ENCODE data around the gene C3.

Gene C3

DNA sequence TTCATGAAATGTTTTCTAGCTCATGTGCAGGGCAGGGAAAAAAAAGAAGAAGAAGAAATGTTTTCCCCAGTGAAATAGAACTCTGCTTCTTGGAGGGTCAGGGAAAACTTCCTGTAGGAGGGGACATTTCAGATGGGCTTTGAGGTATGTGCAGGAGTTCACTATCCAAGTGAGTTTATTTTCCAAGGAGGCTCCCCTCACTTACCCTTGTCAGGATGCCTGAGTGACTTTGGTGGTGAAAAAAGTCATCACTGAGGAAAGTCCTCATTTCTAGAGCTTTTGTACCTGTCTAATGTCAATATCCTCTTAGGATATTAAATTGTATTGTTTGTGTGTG, 656 bp upstream of the C3 start:
- H2AFZ ChIP-seq (ENCODE audit: low read depth, low read length) = no peak overlapping the region
- no peaks in the 10 kb centered on the region for H3K9me3 ChIP-seq (ENCODE audit: insufficient read depth, low read length)
- H3K4me3 ChIP-seq (ENCODE audit: low read length) = peak overlapping the region; percentile 54
- H3K4me1 ChIP-seq (ENCODE audit: low read length) = peaks cover 31% of the 10 kb centered on the region
- H3K36me3 ChIP-seq (replicated peaks; ENCODE audit: low read depth, low read length) = no peaks in the 10 kb centered on the region
- peak overlapping the region; percentile 55 for H3K4me2 ChIP-seq (ENCODE audit: low read length)
- TF ChIP-seq CTCF (IDR thresholded peaks at IDR 0.05; ENCODE audit: low read depth, low read length) = no peak
- TF ChIP-seq EZH2phosphoT487 (IDR thresholded peaks at IDR 0.05; ENCODE audit: low read depth) = no peak
- H3K79me2 ChIP-seq (ENCODE audit: low read length) = no peaks in the 10 kb centered on the region
- no peaks in the 10 kb centered on the region for H4K20me1 ChIP-seq (ENCODE audit: insufficient read depth, low read length)
- H3K9ac ChIP-seq (ENCODE audit: low read length) = peak overlapping the region; percentile 25; the same call in 1 of the 2 replicates
- 0 out of 2 replicates have a peak, but pooled peaks cover 4% of the 10 kb centered on the region for H3K27me3 ChIP-seq (ENCODE audit: low read depth, low read length)
- H3K27ac ChIP-seq (ENCODE audit: low read length) = no peak overlapping the region

- H3K4me2 ChIP-seq (ENCODE audit: low read length) = peak overlapping the region; percentile 55; the same call in 1 of the 2 replicates
- H3K4me3 ChIP-seq (ENCODE audit: low read length) = no peak overlapping the region
- no peak overlapping the region for H3K27ac ChIP-seq (ENCODE audit: low read length)
- no peaks in the 10 kb centered on the region for H3K79me2 ChIP-seq (ENCODE audit: low read length)
- H3K9me3 ChIP-seq (ENCODE audit: insufficient read depth, low read length) = no peaks in the 10 kb centered on the region
- H3K27me3 ChIP-seq (ENCODE audit: low read depth, low read length) = 0 out of 2 replicates have a peak, but pooled peaks cover 4% of the 10 kb centered on the region
- TF ChIP-seq CTCF (IDR thresholded peaks at IDR 0.05; ENCODE audit: low read depth, low read length) = no peak
- TF ChIP-seq EZH2phosphoT487 (IDR thresholded peaks at IDR 0.05; ENCODE audit: low read depth) = no peak
- H2AFZ ChIP-seq (ENCODE audit: low read depth, low read length) = no peak overlapping the region
- no peaks in the 10 kb centered on the region for H4K20me1 ChIP-seq (ENCODE audit: insufficient read depth, low read length)
- H3K9ac ChIP-seq (ENCODE audit: low read length) = no peak overlapping the region
- no peaks in the 10 kb centered on the region for H3K36me3 ChIP-seq (replicated peaks; ENCODE audit: low read depth, low read length)
- peaks cover 31% of the 10 kb centered on the region for H3K4me1 ChIP-seq (ENCODE audit: low read length)
Measured at GRCh38 chr19:6719992-6720368, 470 bp downstream of the C3 start.

DNA sequence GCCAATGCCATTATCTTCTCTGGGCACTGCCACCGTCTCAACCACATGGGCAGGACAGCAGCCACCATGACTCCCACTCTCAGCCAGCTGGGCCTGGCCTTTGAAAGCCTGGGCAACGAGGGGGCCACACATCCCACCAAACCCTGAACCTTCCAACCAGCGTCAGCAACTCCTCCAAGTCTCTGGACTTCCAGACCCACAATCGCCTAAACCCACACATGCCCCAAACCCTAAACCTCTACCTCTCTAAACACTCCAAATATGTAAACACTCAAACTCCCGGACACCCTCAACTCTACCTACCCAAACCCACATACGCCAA, 949 bp downstream of the C3 start:
- H4K20me1 ChIP-seq (ENCODE audit: insufficient read depth, low read length) = no peaks in the 10 kb centered on the region

DNA sequence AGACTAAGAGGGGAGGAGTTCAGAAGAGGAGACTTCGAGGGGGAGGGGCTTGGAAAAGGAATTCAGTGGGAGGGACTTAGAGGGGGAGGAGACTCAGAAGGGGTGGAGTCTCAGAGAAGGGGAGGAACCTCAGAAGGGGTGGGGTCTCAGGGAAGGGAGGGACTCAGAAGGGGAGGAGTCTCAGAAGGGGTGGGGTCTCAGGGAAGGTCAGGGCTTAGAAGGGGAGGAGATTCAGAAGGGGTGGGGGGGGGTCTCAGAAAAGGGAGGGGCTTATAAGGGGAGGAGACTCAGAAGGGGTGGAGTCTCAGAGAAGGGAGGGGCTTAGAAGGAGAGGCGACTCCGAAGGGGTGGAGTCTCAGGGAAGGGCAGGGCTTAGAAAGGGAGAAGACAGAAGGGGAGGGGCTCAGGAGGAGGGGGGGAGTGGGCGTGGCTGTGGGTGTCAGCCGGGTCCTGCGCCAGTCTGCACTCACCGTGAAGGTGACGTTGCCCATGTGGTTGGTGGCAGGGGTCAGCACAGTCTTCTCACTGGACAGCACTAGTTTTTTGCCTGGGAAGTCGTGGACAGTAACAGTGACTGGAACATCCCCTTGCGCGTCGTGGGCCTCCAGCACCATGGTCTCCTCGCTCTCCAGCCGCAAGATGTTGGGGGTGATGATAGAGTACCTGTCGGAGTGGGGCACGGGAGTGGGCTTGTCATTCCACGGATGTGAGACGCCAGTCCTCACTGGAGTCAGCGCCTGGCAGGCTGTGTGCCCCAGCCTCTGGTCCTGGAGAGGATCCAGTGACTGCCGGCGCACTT, 1.5 kb downstream of the C3 start:
- no peak overlapping the region for H3K27ac ChIP-seq (ENCODE audit: low read length)
- H3K4me1 ChIP-seq (ENCODE audit: low read length) = peaks cover 31% of the 10 kb centered on the region
- H3K9ac ChIP-seq (ENCODE audit: low read length) = no peak overlapping the region
- H3K9me3 ChIP-seq (ENCODE audit: insufficient read depth, low read length) = no peaks in the 10 kb centered on the region
- no peak overlapping the region for H2AFZ ChIP-seq (ENCODE audit: low read depth, low read length)
- no peak overlapping the region for H3K4me2 ChIP-seq (ENCODE audit: low read length)
- no peak for TF ChIP-seq CTCF (IDR thresholded peaks at IDR 0.05; ENCODE audit: low read depth, low read length)
- H3K27me3 ChIP-seq (ENCODE audit: low read depth, low read length) = 0 out of 2 replicates have a peak, but pooled peaks cover 4% of the 10 kb centered on the region
- no peaks in the 10 kb centered on the region for H3K36me3 ChIP-seq (replicated peaks; ENCODE audit: low read depth, low read length)
- no peaks in the 10 kb centered on the region for H3K79me2 ChIP-seq (ENCODE audit: low read length)
- no peaks in the 10 kb centered on the region for H4K20me1 ChIP-seq (ENCODE audit: insufficient read depth, low read length)
- no peak overlapping the region for H3K4me3 ChIP-seq (ENCODE audit: low read length)

More for the DNA sequence above, 949 bp downstream of the C3 start:
- Histone ChIP-seq H3K9me3 (ENCODE audit: insufficient read depth, low read length) (no peaks in the 10 kb centered on the region), H3K4me3 (ENCODE audit: low read length) (no peak overlapping the region), H3K4me2 (ENCODE audit: low read length) (no peak overlapping the region), H3K79me2 (ENCODE audit: low read length) (no peaks in the 10 kb centered on the region), H3K9ac (ENCODE audit: low read length) (no peak overlapping the region), H3K27ac (ENCODE audit: low read length) (no peak overlapping the region), H3K36me3 (replicated peaks; ENCODE audit: low read depth, low read length) (no peaks in the 10 kb centered on the region), H3K4me1 (ENCODE audit: low read length) (peaks cover 31% of the 10 kb centered on the region), H3K27me3 (ENCODE audit: low read depth, low read length) (0 out of 2 replicates have a peak, but pooled peaks cover 4% of the 10 kb centered on the region), H2AFZ (ENCODE audit: low read depth, low read length) (no peak overlapping the region)
- TF ChIP-seq EZH2phosphoT487 (IDR thresholded peaks at IDR 0.05; ENCODE audit: low read depth) (no peak), CTCF (IDR thresholded peaks at IDR 0.05; ENCODE audit: low read depth, low read length) (no peak)
